H1 (cell line): ENCODE data around the gene FOXM1. TPM values are rescaled to one million over a fixed set of nuclear protein-coding genes. Genes with fewer than 3 reads are reported as not detected.

Experiments
- SAP30 ChIP-seq: fragments of 300-600 bp; sonication (generic); IDR thresholded peaks from 2 replicates; pipeline ENCODE4 v1.7.1; 2012; ENCODE audit warnings: low read length, moderate library complexity, mild to moderate bottlenecking, inconsistent platforms; ENCODE audit not compliant: insufficient read depth, insufficient replicate concordance
- polyA plus RNA-seq, 7 experiments: library from polyadenylated mRNA; depleted of rRNA in 3 of 7; stranded (reverse) in 5 of 7; unstranded in 2 of 7; fragments of >200 nt in 5 of 7; fragments of 200-250 nt in 2 of 7; gene quantifications; 1 replicate in 5 of 7; 2 replicates in 1 of 7; 4 replicates in 1 of 7; pipeline versions ENCODE4 v1.2.1 to v1.2.3, GENCODE V29; 2011 to 2013; ENCODE audit warnings: missing spikeins in 2 of 7, mixed read lengths in 2 of 7
- total RNA-seq: library from RNA; stranded (reverse); fragmentation: NEBNext Ultra II Directional; extraction: Animal tissue kit (Norgen Biotek cat#: 25700); gene quantifications from 2 replicates; pipeline ENCODE4 v1.2.1, GENCODE V29; 2021

Gene FOXM1
- total and polyA plus RNA-seq, 2 of the 8 experiments (the other 6 are each of a cell fraction or from before 2014, with no cell fraction given), result 58.1 to 121 TPM

DNA sequence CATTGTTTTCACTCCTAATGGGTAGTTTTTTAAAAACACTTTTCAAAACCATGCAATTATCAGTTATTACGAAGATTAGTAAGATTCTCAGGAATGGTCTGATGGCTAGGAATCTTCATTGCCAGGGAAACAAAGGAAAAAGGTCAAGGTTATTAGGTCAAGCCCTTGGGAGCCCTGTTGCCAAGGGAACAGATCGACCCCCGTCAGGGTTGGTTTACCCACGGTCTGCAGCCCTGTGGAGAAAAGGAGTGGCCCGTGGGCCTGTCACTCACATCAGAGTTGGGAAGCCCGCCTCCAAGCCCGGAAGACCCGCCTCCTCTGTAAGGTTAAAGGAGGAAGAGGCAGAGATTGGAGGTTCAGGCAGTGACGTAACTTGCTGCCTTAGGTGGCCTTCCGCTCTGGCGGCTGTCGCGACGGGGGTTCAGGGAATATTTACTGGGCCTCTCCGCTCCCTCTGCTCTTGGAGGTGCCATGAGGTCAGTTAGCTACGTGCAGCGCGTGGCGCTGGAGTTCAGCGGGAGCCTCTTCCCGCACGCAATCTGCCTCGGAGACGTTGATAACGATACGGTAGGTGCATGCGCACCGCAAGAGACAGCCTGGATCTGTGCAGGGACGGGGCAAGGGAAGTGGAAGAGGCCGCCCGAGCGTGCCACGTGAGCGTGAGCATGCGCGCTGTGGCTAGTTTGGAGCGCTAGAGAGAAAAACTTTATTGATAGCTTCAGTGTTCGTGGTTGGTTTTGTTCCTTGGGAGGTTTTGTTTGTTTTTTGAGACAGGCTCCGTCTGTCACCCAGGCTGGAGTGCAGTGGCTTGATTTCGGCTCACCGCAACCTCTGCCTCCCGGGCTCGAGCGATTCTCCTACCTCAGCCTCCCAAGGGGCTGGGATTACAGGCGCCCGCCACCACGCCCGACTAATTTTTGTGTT lies 64.4 kb downstream of the FOXM1 start, which contains the start of gene ITFG2 (continued):
- peak; percentile 98 for TF ChIP-seq SAP30
